Activated CD4-positive, alpha-beta T cell treated with anti-CD3 and anti-CD28 coated beads, Interleukin-2, Interleukin-6, amounts not matched to agents 100 ng/mL and 50 ng/mL, durations not matched to agents 16 hours and 8 hours (primary cell): ENCODE measurements around the gene DNAJB6.
"Not testable (repeated sequence)": the region's sequence is repeated elsewhere in the genome, so short reads cannot be mapped to it uniquely, and the experiment has no call there.

ENCODE experiments used
- DNase-seq: peaks from one replicate; pipeline ENCODE4 v3.0.0-alpha.2; 2020

Gene DNAJB6

GRCh38 chr7:157329447-157329846 is 7.4 kb upstream of the DNAJB6 start:
- no peak for DNase-seq

GRCh38 chr7:157330567-157330966 is 6.2 kb upstream of the DNAJB6 start:
- not testable (repeated sequence) for DNase-seq

- DNase-seq: not testable (repeated sequence)
These were observed 5.8 kb upstream of the DNAJB6 start for GRCh38 chr7:157331049-157331448.

GRCh38 chr7:157335236-157335635 is 1.6 kb upstream of the DNAJB6 start:
- no peak for DNase-seq

GRCh38 chr7:157335991-157336382 is 817 bp upstream of the DNAJB6 start:
- DNase-seq: no peak

- peak; percentile 72 for DNase-seq
These were observed 729 bp downstream of the DNAJB6 start for GRCh38 chr7:157337316-157338149.

- peak; percentile 82 for DNase-seq
These were observed 3.2 kb downstream of the DNAJB6 start for GRCh38 chr7:157339777-157340677.

- peak; percentile 23 for DNase-seq
These were observed 10.6 kb downstream of the DNAJB6 start for GRCh38 chr7:157347217-157347904.

- DNase-seq: no peak
These were observed 11.7 kb downstream of the DNAJB6 start for GRCh38 chr7:157348548-157348947.

- DNase-seq: no peak
These were observed 15.7 kb downstream of the DNAJB6 start for GRCh38 chr7:157352516-157352915.

- no peak for DNase-seq
These were observed 19.1 kb downstream of the DNAJB6 start for GRCh38 chr7:157355784-157356511.

- peak; percentile 60 for DNase-seq
These were observed 20.6 kb downstream of the DNAJB6 start for GRCh38 chr7:157357129-157358040.

- no peak for DNase-seq
These were observed 21.4 kb downstream of the DNAJB6 start for GRCh38 chr7:157358041-157358752.

GRCh38 chr7:157358753-157359096 is 21.9 kb downstream of the DNAJB6 start:
- DNase-seq: no peak

GRCh38 chr7:157359581-157359980 is 22.8 kb downstream of the DNAJB6 start:
- no peak for DNase-seq

- no peak for DNase-seq
These were observed 23.8 kb downstream of the DNAJB6 start for GRCh38 chr7:157360483-157361025.

GRCh38 chr7:157361537-157361936 is 24.7 kb downstream of the DNAJB6 start:
- DNase-seq: no peak

GRCh38 chr7:157362729-157363128 is 25.9 kb downstream of the DNAJB6 start:
- no peak for DNase-seq

GRCh38 chr7:157366722-157367121 is 29.9 kb downstream of the DNAJB6 start:
- DNase-seq: no peak

GRCh38 chr7:157368955-157369354 is 32.2 kb downstream of the DNAJB6 start:
- DNase-seq: no peak

GRCh38 chr7:157370742-157371141 is 33.9 kb downstream of the DNAJB6 start:
- DNase-seq: no peak
